Measurements from ENCODE around the gene HS2ST1.

DNA sequence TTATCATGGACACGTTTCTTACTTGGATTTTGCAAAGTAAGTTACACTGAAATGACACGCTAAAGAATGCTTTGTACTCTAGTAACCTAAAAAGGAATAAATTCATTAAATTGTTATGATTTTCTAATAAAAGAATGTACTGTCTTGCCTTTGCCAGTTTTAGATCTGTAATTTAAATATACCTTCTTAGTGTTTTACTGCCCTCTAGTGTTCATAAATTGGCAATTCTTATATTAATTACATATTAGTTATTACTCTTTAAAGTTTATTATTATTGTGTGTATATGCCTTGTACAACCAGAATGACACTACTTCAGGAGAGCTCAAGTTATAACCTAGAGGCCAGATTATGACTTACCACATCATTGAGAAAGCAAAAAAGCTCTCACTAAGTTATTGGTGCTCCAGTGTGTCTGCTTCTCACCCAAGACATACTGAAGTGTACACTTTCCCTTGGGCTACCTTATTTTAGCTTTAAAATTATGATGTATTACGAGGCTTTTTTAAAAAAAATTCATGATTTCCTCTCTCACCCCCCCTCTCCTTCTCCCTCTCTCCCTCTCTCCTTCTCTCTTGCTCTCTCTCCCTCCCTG, 169.9 kb downstream of the HS2ST1 start:
- TF ChIP-seq, protein P1, sequence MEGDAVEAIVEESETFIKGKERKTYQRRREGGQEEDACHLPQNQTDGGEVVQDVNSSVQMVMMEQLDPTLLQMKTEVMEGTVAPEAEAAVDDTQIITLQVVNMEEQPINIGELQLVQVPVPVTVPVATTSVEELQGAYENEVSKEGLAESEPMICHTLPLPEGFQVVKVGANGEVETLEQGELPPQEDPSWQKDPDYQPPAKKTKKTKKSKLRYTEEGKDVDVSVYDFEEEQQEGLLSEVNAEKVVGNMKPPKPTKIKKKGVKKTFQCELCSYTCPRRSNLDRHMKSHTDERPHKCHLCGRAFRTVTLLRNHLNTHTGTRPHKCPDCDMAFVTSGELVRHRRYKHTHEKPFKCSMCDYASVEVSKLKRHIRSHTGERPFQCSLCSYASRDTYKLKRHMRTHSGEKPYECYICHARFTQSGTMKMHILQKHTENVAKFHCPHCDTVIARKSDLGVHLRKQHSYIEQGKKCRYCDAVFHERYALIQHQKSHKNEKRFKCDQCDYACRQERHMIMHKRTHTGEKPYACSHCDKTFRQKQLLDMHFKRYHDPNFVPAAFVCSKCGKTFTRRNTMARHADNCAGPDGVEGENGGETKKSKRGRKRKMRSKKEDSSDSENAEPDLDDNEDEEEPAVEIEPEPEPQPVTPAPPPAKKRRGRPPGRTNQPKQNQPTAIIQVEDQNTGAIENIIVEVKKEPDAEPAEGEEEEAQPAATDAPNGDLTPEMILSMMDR (IDR thresholded peaks at IDR 0.05 in 2 of 3, conservative IDR thresholded peaks at IDR 0.05 in 1 of 3; ENCODE audit: borderline replicate concordance in 1 of 3, insufficient read depth in 1 of 3, low read depth in 2 of 3, low read length in 2 of 3), result peak; percentile 14 to 51 (median 36); a peak in 3 of 6 replicates
- no peak for TF ChIP-seq POLR2A (IDR thresholded peaks at IDR 0.05; ENCODE audit: borderline replicate concordance, extremely low read depth, insufficient read depth, insufficient read length)
- no peak for TF ChIP-seq POLR2AphosphoS5 (IDR thresholded peaks at IDR 0.05; ENCODE audit: low read depth, low read length)
- TF ChIP-seq ZNF274 (IDR thresholded peaks at IDR 0.05; ENCODE audit: low read depth, low read length), result no peak
- TF ChIP-seq JUND (IDR thresholded peaks at IDR 0.05), result no peak
- TF ChIP-seq EZH2 (IDR thresholded peaks at IDR 0.05), result no peak
- TF ChIP-seq EGR1 (IDR thresholded peaks at IDR 0.05; ENCODE audit: low read depth), result no peak
- no peak for TF ChIP-seq CEBPB (IDR thresholded peaks at IDR 0.05; ENCODE audit: low read depth)
- no peak for TF ChIP-seq EZH2phosphoT487 (IDR thresholded peaks at IDR 0.05; ENCODE audit: borderline replicate concordance)
- TF ChIP-seq, protein P2, sequence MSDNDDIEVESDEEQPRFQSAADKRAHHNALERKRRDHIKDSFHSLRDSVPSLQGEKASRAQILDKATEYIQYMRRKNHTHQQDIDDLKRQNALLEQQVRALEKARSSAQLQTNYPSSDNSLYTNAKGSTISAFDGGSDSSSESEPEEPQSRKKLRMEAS (IDR thresholded peaks at IDR 0.05), result no peak
- TF ChIP-seq SP1 (IDR thresholded peaks at IDR 0.05; ENCODE audit: low read depth), result no peak
- TF ChIP-seq, protein P3, sequence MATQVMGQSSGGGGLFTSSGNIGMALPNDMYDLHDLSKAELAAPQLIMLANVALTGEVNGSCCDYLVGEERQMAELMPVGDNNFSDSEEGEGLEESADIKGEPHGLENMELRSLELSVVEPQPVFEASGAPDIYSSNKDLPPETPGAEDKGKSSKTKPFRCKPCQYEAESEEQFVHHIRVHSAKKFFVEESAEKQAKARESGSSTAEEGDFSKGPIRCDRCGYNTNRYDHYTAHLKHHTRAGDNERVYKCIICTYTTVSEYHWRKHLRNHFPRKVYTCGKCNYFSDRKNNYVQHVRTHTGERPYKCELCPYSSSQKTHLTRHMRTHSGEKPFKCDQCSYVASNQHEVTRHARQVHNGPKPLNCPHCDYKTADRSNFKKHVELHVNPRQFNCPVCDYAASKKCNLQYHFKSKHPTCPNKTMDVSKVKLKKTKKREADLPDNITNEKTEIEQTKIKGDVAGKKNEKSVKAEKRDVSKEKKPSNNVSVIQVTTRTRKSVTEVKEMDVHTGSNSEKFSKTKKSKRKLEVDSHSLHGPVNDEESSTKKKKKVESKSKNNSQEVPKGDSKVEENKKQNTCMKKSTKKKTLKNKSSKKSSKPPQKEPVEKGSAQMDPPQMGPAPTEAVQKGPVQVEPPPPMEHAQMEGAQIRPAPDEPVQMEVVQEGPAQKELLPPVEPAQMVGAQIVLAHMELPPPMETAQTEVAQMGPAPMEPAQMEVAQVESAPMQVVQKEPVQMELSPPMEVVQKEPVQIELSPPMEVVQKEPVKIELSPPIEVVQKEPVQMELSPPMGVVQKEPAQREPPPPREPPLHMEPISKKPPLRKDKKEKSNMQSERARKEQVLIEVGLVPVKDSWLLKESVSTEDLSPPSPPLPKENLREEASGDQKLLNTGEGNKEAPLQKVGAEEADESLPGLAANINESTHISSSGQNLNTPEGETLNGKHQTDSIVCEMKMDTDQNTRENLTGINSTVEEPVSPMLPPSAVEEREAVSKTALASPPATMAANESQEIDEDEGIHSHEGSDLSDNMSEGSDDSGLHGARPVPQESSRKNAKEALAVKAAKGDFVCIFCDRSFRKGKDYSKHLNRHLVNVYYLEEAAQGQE (IDR thresholded peaks at IDR 0.05; ENCODE audit: low read depth), result no peak
- no peak for TF ChIP-seq ELF1 (IDR thresholded peaks at IDR 0.05; ENCODE audit: borderline replicate concordance, low read depth)

Data from HCT116 (cell line).